ENCODE data around the gene PABPN1L.

PABPN1L gene

GRCh38 chr16:88901718-88902337, 35.4 kb upstream of the PABPN1L start:
- no peak overlapping the region for H3K4me3 ChIP-seq (ENCODE audit: low read depth, low read length)
- no peak for DNase-seq (ENCODE audit: low read depth)
- TF ChIP-seq, protein P1, sequence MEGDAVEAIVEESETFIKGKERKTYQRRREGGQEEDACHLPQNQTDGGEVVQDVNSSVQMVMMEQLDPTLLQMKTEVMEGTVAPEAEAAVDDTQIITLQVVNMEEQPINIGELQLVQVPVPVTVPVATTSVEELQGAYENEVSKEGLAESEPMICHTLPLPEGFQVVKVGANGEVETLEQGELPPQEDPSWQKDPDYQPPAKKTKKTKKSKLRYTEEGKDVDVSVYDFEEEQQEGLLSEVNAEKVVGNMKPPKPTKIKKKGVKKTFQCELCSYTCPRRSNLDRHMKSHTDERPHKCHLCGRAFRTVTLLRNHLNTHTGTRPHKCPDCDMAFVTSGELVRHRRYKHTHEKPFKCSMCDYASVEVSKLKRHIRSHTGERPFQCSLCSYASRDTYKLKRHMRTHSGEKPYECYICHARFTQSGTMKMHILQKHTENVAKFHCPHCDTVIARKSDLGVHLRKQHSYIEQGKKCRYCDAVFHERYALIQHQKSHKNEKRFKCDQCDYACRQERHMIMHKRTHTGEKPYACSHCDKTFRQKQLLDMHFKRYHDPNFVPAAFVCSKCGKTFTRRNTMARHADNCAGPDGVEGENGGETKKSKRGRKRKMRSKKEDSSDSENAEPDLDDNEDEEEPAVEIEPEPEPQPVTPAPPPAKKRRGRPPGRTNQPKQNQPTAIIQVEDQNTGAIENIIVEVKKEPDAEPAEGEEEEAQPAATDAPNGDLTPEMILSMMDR (conservative IDR thresholded peaks at IDR 0.05; ENCODE audit: low read depth, low read length) = peak; percentile 6

GRCh38 chr16:88900662-88901052, 34.2 kb upstream of the PABPN1L start:
- TF ChIP-seq, protein P1 (conservative IDR thresholded peaks at IDR 0.05; ENCODE audit: low read depth, low read length) = no peak
- H3K4me3 ChIP-seq (ENCODE audit: low read depth, low read length) = no peak overlapping the region
- DNase-seq (ENCODE audit: low read depth) = no peak

DNA sequence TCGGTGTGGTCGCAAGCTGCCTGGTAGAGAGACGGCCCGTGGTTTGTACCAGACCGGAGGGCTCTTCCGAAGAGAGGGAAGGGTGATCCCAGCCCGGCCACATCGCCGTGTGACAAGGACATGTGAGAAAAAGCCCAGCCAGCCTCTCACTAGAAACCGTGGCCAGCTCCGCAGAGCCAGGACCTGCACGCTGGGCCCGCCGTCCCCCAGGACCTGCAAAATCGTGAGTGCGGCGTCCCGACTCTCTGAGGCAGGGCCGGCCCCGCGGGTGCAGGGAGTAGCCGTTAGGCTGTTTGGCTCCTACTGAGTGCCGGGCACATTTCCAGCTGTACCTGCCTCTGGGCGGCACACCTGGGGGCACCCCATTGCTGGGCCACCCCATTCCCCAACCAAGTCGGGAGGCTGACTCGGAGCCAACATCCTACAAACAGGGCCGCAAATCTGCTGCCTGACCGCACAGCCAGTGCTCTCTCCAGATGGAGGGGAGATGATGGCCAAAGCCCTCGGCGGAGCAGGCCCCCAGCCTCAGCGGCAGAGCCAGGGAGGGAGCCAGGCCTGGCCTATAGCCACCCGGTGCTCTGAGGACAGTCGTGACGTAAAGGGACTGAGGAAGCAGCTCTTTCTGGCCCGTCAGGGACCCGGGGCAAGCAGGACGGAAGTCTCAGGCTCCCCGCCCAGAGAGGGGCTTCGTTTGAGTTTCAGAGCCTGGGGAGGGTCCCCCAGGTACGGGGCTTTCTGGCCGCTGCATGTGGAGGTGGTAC, 33.6 kb upstream of the PABPN1L start:
- TF ChIP-seq, protein P1 (conservative IDR thresholded peaks at IDR 0.05; ENCODE audit: low read depth, low read length) = no peak
- H3K4me3 ChIP-seq (ENCODE audit: low read depth, low read length) = no peak overlapping the region
- no peak for DNase-seq (ENCODE audit: low read depth)

- TF ChIP-seq, protein P1 (conservative IDR thresholded peaks at IDR 0.05; ENCODE audit: low read depth, low read length) = no peak
- no peak overlapping the region for H3K4me3 ChIP-seq (ENCODE audit: low read depth, low read length)
- DNase-seq (ENCODE audit: low read depth) = no peak
Observed at GRCh38 chr16:88897696-88898425, 31.4 kb upstream of the PABPN1L start.

- no peak for DNase-seq (ENCODE audit: low read depth)
- TF ChIP-seq, protein P1 (conservative IDR thresholded peaks at IDR 0.05; ENCODE audit: low read depth, low read length) = no peak
- H3K4me3 ChIP-seq (ENCODE audit: low read depth, low read length) = no peak overlapping the region
Observed at GRCh38 chr16:88896238-88897070, 30.0 kb upstream of the PABPN1L start.

- TF ChIP-seq, protein P1 (conservative IDR thresholded peaks at IDR 0.05; ENCODE audit: low read depth, low read length) = no peak
- no peak for DNase-seq (ENCODE audit: low read depth)
- H3K4me3 ChIP-seq (ENCODE audit: low read depth, low read length) = no peak overlapping the region
Observed at GRCh38 chr16:88895335-88895734, 28.9 kb upstream of the PABPN1L start.

Data from choroid plexus epithelial cell (primary cell).